Thymus (tissue), 11 donors: ENCODE measurements around the gene TMX4. TPM values are rescaled to one million over a fixed set of nuclear protein-coding genes. Genes with fewer than 3 reads are reported as not detected.

ENCODE experiments used
- DNase-seq, 9 donors: peaks; one replicate each; pipeline ENCODE4 v3.0.0-alpha.2; 2013; ENCODE audit warnings: low spot score in 9 of 9, low read depth in 6 of 9, missing footprints in 1 of 9
- H3K27ac ChIP-seq, 2 donors: one replicate each; pipeline ENCODE4 v1.5.1; 2013; ENCODE audit warnings: control low read depth in 1 of 2, low read depth in 1 of 2, low read length in 1 of 2, mild to moderate bottlenecking in 1 of 2, moderate library complexity in 1 of 2
- H3K27me3 ChIP-seq, 2 donors: one replicate each; pipeline ENCODE4 v1.5.1; 2013; ENCODE audit warnings: low read length in 1 of 2; ENCODE audit not compliant: control insufficient read depth in 2 of 2, insufficient read depth in 1 of 2
- H3K36me3 ChIP-seq, 2 donors: one replicate each; pipeline ENCODE4 v1.5.1; 2013; ENCODE audit warnings: low read length in 1 of 2, mild to moderate bottlenecking in 1 of 2, moderate library complexity in 1 of 2; ENCODE audit not compliant: control insufficient read depth in 2 of 2, insufficient read depth in 2 of 2
- H3K4me1 ChIP-seq, 2 donors: one replicate each; pipeline ENCODE4 v1.5.1; 2013; ENCODE audit warnings: low read length in 2 of 2; ENCODE audit not compliant: control insufficient read depth in 2 of 2, insufficient read depth in 2 of 2
- H3K4me3 ChIP-seq, 2 donors: one replicate each; pipeline ENCODE4 v1.5.1; 2013; ENCODE audit warnings: low read length in 2 of 2, control low read depth in 1 of 2, mild to moderate bottlenecking in 1 of 2
- H3K9me3 ChIP-seq, 2 donors: one replicate each; pipeline ENCODE4 v1.5.1; 2013; ENCODE audit warnings: low read length in 1 of 2, mild to moderate bottlenecking in 1 of 2; ENCODE audit not compliant: control insufficient read depth in 2 of 2, insufficient read depth in 1 of 2
- WGBS: extraction: QIAGEN DNeasy Blood & Tissue Kit; methylation state at CpG from one replicate; pipeline ENCODE4 v1.1.7; 2013; 5-methylcytosine and 5-hydroxymethylcytosine counted together
- polyA plus RNA-seq: library from polyadenylated mRNA; stranded (reverse); fragments of 200-250 nt; gene quantifications from one replicate; pipeline ENCODE4 v1.2.3, GENCODE V29; 2013
- total RNA-seq: library from RNA; stranded (reverse); fragments of 120-200 nt; gene quantifications from one replicate; pipeline ENCODE4 v1.2.4, GENCODE V29; 2013
- donor health status: healthy.

TMX4 gene
- total and polyA plus RNA-seq, 2 donors, result 10.5 to 12.8 TPM

- Histone ChIP-seq H3K27ac (no peak overlapping the region), H3K36me3 (peaks cover 4 to 7% of the 10 kb centered on the region in 2 donors), H3K27me3 (no peaks in the 10 kb centered on the region), H3K9me3 (no peaks in the 10 kb centered on the region), H3K4me3 (no peak overlapping the region), H3K4me1 (no peaks in the 10 kb centered on the region)
- WGBS, result 79% methylated on average over 2 of the region's 2 CpGs
- no peak for DNase-seq
These were observed 14.5 kb downstream of the TMX4 start for GRCh38 chr20:8005033-8005432.

- H3K36me3 ChIP-seq, result peaks cover 14 to 15% of the 10 kb centered on the region in 2 donors
These were observed 17.5 kb downstream of the TMX4 start for GRCh38 chr20:8002056-8002455.

GRCh38 chr20:8000796-8001195, 18.8 kb downstream of the TMX4 start:
- Histone ChIP-seq H3K27me3 (no peaks in the 10 kb centered on the region), H3K4me3 (no peak overlapping the region), H3K36me3 (peaks cover 20 to 21% of the 10 kb centered on the region in 2 donors), H3K27ac (no peak overlapping the region), H3K9me3 (no peaks in the 10 kb centered on the region), H3K4me1 (no peaks in the 10 kb centered on the region)
- DNase-seq, result no peak

More at GRCh38 chr20:8002056-8002455, 17.5 kb downstream of the TMX4 start:
- no peaks in the 10 kb centered on the region for H3K4me1 ChIP-seq
- DNase-seq, result no peak
- 99% methylated on average over 1 of the region's 1 CpG for WGBS
- no peak overlapping the region for H3K4me3 ChIP-seq
- no peak overlapping the region for H3K27ac ChIP-seq
- H3K27me3 ChIP-seq, result no peaks in the 10 kb centered on the region
- no peaks in the 10 kb centered on the region for H3K9me3 ChIP-seq

GRCh38 chr20:7996898-7997297, 22.7 kb downstream of the TMX4 start:
- over 99% methylated on average over 3 of the region's 3 CpGs for WGBS
- no peaks in the 10 kb centered on the region for H3K27me3 ChIP-seq

DNA sequence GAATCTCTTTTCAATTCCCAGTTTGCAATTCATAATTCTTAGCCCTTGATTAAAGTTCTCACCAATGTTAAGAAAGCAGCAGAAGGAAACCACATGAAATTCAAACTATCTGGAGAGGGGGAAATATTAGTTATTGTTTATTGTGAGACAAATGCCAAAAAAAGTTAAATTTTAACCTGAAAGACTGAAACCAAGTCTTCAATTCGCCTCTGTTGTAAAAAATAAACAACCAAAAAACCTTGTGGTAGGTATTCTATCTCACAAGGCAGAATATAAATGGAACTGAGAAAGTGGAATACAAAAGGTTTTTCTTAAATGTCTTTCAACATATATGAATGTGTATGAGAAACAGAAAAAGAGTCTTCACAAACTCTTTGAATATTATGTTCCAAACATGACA, 24.8 kb downstream of the TMX4 start:
- peaks cover 18 to 21% of the 10 kb centered on the region in 2 donors for H3K36me3 ChIP-seq
- no peak overlapping the region for H3K4me3 ChIP-seq
- no peaks in the 10 kb centered on the region for H3K27me3 ChIP-seq
- 99% methylated on average over 1 of the region's 1 CpG for WGBS
- DNase-seq, result no peak
- no peaks in the 10 kb centered on the region for H3K4me1 ChIP-seq
- no peak overlapping the region for H3K27ac ChIP-seq
- H3K9me3 ChIP-seq, result peaks cover 0 to 1% of the 10 kb centered on the region in 2 donors

More at GRCh38 chr20:7996898-7997297, 22.7 kb downstream of the TMX4 start:
- Histone ChIP-seq H3K4me1 (no peaks in the 10 kb centered on the region), H3K36me3 (peaks cover 18 to 21% of the 10 kb centered on the region in 2 donors), H3K4me3 (no peak overlapping the region), H3K9me3 (peaks cover 0 to 1% of the 10 kb centered on the region in 2 donors), H3K27ac (no peak overlapping the region)
- DNase-seq, result no peak

GRCh38 chr20:7993703-7994102, 25.9 kb downstream of the TMX4 start:
- WGBS, result 98% methylated on average over 2 of the region's 2 CpGs
- H3K27ac ChIP-seq, result no peak overlapping the region
- no peak overlapping the region for H3K4me3 ChIP-seq
- DNase-seq, result no peak
- peaks cover 16 to 18% of the 10 kb centered on the region in 2 donors for H3K36me3 ChIP-seq
- no peaks in the 10 kb centered on the region for H3K27me3 ChIP-seq
- no peaks in the 10 kb centered on the region for H3K4me1 ChIP-seq
- H3K9me3 ChIP-seq, result peaks cover 0 to 1% of the 10 kb centered on the region in 2 donors

DNA sequence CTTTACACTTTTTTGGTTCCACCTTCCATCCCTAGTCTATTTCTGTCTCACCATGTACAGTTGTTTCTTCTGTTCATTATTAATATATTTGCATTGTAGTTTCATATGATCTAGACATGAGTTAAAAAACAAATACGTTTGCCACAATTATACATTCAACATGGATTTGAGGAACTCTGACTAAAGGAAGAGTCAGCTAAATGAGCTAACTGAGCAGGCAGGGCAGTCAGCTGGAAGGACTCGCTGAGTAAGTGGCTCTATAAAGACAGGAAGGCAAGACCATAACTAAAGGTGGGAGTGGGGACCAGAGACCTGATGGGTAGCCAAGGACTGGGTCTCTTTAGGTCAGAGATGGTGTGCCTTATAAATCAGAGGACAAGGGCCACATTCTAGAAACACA, 26.3 kb downstream of the TMX4 start:
- H3K4me1 ChIP-seq, result no peaks in the 10 kb centered on the region
- peaks cover 0 to 1% of the 10 kb centered on the region in 2 donors for H3K9me3 ChIP-seq
- H3K27ac ChIP-seq, result no peak overlapping the region
- 99% methylated on average over 2 of the region's 2 CpGs for WGBS
- DNase-seq, result no peak
- H3K36me3 ChIP-seq, result peaks cover 11 to 14% of the 10 kb centered on the region in 2 donors
- no peak overlapping the region for H3K4me3 ChIP-seq
- no peaks in the 10 kb centered on the region for H3K27me3 ChIP-seq

DNA sequence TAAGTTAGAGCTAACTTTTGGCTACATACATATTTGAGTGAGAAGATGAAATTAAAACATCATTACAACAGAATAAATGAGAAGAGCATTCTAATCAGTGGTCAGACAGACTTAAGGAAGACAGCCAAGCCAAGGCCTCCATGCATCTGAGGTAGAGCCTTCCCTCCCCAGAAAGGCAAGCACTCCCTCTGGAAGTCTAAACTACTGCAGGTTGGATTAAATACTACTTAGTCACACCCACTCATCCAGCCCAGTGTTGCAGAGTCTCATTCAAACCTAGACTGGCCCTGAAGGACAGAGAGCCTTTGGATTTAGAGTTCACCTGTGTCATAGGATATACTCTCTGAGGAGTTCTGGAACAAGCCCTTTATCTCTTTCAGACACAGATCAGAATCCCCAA, 29.2 kb downstream of the TMX4 start:
- H3K36me3 ChIP-seq, result peaks cover 0 to 3% of the 10 kb centered on the region in 2 donors
- no peak overlapping the region for H3K27ac ChIP-seq
- H3K4me1 ChIP-seq, result no peaks in the 10 kb centered on the region
- no peaks in the 10 kb centered on the region for H3K27me3 ChIP-seq
- no peak overlapping the region for H3K4me3 ChIP-seq
- no peak for DNase-seq
- H3K9me3 ChIP-seq, result peaks cover 0 to 1% of the 10 kb centered on the region in 2 donors

DNA sequence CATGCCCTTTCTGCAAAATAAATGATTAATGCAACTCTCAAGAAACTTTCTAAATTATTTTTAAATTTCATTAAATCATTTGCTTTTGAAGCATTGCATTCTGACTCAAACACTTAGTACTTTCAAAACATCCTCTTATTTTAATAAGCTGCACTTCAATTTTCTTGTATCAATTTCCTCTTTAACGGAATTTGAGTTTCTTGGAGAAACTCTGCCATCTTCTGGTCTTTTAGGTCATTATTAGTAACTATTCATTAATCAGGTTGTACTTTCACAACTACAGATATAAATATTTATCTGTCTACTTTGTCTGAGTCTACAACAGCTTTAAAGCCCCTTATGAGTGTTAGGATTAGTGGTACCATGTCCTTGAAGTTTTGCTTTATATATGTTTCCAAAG, 30.2 kb downstream of the TMX4 start:
- no peaks in the 10 kb centered on the region for H3K27me3 ChIP-seq
- 97% methylated on average over 1 of the region's 1 CpG for WGBS
- H3K4me1 ChIP-seq, result no peaks in the 10 kb centered on the region
- peaks cover 0 to 1% of the 10 kb centered on the region in 2 donors for H3K9me3 ChIP-seq
- no peak overlapping the region for H3K4me3 ChIP-seq
- no peak for DNase-seq
- H3K36me3 ChIP-seq, result peaks cover 0 to 2% of the 10 kb centered on the region in 2 donors
- H3K27ac ChIP-seq, result no peak overlapping the region

DNA sequence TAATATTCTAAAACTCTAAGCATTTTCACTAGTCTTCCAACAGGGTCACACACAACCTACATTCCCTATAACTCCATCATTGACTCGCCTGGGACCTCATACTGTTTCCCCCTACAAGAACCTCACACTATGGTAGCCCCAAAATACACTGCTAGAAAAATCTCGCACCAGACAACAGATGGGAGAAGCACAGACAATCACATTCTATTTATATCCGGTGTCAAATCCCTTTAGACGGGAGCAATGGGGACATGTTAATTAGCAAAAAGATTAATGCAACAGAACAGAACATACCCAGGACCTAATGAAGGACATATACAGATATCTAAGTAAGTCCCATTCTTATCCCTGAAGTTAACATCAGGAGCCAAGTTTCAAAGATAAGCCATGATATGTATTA, 33.6 kb downstream of the TMX4 start:
- Histone ChIP-seq H3K36me3 (peaks cover 6 to 10% of the 10 kb centered on the region in 2 donors), H3K27me3 (no peaks in the 10 kb centered on the region), H3K4me3 (no peak overlapping the region), H3K9me3 (no peaks in the 10 kb centered on the region), H3K27ac (no peak overlapping the region), H3K4me1 (no peaks in the 10 kb centered on the region)
- no peak for DNase-seq
- 98% methylated on average over 4 of the region's 4 CpGs for WGBS
